Measurements from ENCODE around the gene BHLHA9.

The BHLHA9 gene

DNA sequence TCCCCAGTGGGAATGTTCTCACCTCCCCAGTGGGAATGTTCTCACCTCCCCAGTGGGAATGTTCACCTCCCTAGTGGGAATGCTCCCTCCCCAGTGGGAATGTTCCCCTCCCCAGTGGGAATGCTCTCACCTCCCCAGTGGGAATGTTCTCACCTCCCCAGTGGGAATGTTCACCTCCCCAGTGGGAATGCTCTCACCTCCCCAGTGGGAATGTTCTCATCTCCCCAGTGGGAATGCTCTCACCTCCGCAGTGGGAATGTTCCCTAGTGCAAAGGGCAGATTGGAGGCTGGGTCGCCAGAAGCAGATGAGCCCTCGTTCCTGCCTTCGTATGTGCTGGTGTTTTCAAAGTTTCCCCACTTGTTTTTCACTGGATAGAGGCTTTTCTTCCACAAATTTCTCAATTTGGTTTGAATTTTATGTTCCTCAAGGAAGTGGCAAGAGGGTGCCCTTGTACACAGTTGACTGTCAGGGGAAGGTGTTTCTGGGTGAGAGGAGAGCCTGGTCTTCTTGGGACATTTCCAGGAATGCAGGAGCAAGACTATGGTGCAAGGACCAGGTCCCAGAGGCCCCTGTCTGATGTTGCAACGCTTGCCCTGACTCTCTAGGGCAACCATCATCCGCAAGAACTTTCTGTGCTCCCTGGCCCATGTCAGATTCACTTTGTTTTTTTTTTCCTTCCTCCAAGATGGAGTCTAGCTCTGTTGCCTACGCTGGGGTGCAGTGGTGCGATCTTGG is 43.2 kb downstream of the BHLHA9 start:
- no peak overlapping the region for H3K27ac ChIP-seq (ENCODE audit: low read depth, low read length)
- H3K9ac ChIP-seq (ENCODE audit: low read depth in 1 of 2, low read length in 2 of 2) = no peak overlapping the region
- H3K9me3 ChIP-seq (ENCODE audit: control insufficient read depth in 1 of 2, low read length in 2 of 2) = no peaks in the 10 kb centered on the region
- no peaks in the 10 kb centered on the region for H3K27me3 ChIP-seq (ENCODE audit: control insufficient read depth in 1 of 2, insufficient read depth in 2 of 2, low read length in 2 of 2)
- no peaks in the 10 kb centered on the region for H3K36me3 ChIP-seq (ENCODE audit: control insufficient read depth in 1 of 2, insufficient read depth in 2 of 2, low read length in 2 of 2)
- H3K4me1 ChIP-seq (ENCODE audit: control insufficient read depth in 1 of 2, insufficient read depth in 2 of 2, low read length in 2 of 2) = no peaks in the 10 kb centered on the region
- no peak overlapping the region for H3K4me3 ChIP-seq (ENCODE audit: low read depth in 1 of 2, low read length in 2 of 2)

- no peak overlapping the region for H3K27ac ChIP-seq (ENCODE audit: low read depth, low read length)
- no peak overlapping the region for H3K4me3 ChIP-seq (ENCODE audit: low read depth in 1 of 2, low read length in 2 of 2)
- H3K4me1 ChIP-seq (ENCODE audit: control insufficient read depth in 1 of 2, insufficient read depth in 2 of 2, low read length in 2 of 2) = no peaks in the 10 kb centered on the region
- no peak overlapping the region for H3K9ac ChIP-seq (ENCODE audit: low read depth in 1 of 2, low read length in 2 of 2)
- H3K9me3 ChIP-seq (ENCODE audit: control insufficient read depth in 1 of 2, low read length in 2 of 2) = no peaks in the 10 kb centered on the region
- no peaks in the 10 kb centered on the region for H3K27me3 ChIP-seq (ENCODE audit: control insufficient read depth in 1 of 2, insufficient read depth in 2 of 2, low read length in 2 of 2)
- H3K36me3 ChIP-seq (ENCODE audit: control insufficient read depth in 1 of 2, insufficient read depth in 2 of 2, low read length in 2 of 2) = no peaks in the 10 kb centered on the region
Observed at GRCh38 chr17:1315409-1315808, 45.2 kb downstream of the BHLHA9 start.

DNA sequence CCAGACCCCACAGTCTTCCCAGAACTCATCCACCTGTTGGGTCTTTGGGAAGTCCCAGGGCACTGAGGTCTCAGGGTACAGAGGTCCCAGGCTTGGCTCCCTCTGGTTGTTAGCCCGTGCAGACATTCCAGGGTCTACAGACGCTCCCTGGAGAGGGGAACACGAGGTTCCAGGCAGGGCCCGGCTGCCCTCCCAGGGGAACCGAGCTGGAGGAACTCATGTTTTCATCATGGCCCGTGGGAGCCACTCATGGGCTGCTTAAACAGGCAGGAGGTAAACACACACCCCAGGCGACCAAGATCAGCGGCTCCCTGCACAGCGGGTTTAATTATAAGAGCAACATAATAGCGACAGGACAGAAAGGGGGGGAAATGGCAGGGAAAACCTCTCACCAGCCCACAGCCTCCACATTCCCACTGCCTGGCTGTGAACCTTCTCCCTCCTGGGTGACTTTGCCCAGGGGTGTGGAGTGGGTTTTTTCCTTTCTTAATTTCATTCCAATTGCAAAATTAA is 45.7 kb downstream of the BHLHA9 start:
- H3K27me3 ChIP-seq (ENCODE audit: control insufficient read depth in 1 of 2, insufficient read depth in 2 of 2, low read length in 2 of 2) = no peaks in the 10 kb centered on the region
- no peak overlapping the region for H3K4me3 ChIP-seq (ENCODE audit: low read depth in 1 of 2, low read length in 2 of 2)
- H3K4me1 ChIP-seq (ENCODE audit: control insufficient read depth in 1 of 2, insufficient read depth in 2 of 2, low read length in 2 of 2) = no peaks in the 10 kb centered on the region
- no peaks in the 10 kb centered on the region for H3K36me3 ChIP-seq (ENCODE audit: control insufficient read depth in 1 of 2, insufficient read depth in 2 of 2, low read length in 2 of 2)
- H3K9me3 ChIP-seq (ENCODE audit: control insufficient read depth in 1 of 2, low read length in 2 of 2) = no peaks in the 10 kb centered on the region
- H3K27ac ChIP-seq (ENCODE audit: low read depth, low read length) = no peak overlapping the region
- H3K9ac ChIP-seq (ENCODE audit: low read depth in 1 of 2, low read length in 2 of 2) = no peak overlapping the region

All from duodenal mucosa (tissue), 2 donors.